GM18526 (cell line): ENCODE measurements around the gene NOTCH1.

Source experiments
- POLR2A ChIP-seq: IDR thresholded peaks from 3 replicates; pipeline ENCODE4 v1.6.1; 2011; ENCODE audit not compliant: insufficient read length; ENCODE audit errors: extremely low read depth

NOTCH1 gene

DNA sequence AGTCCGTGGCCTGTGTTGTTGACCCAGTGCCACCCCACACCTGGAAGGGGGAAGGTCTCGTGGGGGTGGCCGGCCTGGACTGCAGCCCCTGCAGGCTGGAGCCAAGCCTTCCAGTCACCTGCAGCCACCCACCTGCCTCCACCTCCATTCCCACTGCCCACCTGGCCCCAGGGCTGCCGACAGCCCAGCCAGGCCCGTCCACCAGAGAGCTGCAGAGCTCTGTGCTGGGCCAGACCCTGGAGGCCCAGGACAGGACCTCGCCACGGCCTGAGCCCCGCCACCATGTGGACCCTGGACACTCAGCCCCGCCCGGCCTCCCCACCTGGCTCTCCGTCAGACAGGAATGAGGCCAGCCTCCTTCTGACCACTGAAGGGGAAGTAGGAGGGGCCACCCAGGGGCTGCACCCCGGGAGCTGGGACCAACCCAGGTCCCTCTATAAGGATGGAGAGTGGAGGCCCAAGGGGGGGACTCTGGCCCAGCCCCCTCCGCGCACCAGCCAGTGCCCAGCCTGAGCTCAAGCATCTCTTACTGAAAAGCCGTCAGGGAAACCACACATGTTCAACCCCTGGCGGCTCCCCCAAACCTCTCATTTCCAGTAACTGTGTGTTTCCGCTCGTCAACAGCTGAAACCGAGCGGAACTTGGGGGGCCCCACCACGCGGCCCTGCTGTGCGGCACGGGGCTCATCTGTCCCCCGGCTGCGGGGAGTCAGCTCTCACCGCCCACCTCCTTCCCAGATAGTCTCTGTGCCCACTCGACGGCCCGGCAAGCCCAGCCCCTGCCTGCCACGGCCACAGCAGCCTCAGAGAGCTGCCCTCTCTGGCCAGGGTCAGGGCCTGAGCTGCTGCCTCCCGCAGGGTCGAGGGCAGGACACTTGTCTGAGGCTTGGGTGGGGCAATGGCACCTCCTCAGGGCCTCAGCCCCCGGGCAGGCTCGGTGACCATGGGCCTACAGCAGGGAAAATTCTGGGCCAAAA is 12.8 kb downstream of the NOTCH1 start:
- TF ChIP-seq POLR2A = no peak

DNA sequence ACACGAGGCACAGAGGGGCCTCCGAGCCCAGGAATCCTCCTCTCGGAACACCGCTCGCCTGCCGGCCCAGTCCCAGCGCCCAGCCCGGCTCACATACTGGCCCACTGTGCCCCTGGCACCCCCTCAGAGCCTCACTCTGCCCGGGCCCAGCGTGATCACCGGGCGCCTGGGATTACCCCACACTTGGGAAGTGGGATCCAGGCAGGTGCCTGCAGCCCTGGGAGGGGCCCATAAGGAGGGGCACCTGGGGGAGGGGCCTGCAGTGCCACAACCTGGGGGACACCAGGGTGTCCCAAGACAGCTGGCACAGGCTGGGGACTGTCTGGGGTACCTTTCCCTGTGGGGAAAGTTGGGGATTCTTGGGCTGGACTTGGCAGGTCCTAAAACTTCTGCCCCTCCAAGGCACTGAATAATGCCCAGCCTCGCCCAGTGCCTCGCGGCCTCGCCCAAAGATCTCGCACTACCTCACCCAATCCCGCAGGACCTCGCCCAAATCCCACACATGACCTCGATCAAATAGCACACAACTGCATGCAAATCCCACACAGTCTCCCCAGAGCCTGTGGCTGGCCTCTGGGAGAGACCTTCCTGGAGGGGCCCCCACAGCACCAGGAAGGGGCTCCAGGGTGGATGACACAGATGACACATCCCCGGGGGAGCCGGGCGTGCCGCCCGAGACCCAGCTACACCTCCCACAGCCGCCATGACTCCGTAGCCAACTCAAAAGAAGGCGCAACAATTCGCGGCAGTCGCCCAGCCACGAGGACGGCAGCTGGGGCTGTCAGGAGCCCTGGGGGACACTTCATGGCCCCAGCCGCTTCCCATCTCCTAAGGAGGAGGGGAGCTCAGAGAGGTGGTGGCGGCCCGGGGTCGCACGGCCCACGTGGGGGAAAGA is 13.7 kb downstream of the NOTCH1 start:
- no peak for TF ChIP-seq POLR2A

DNA sequence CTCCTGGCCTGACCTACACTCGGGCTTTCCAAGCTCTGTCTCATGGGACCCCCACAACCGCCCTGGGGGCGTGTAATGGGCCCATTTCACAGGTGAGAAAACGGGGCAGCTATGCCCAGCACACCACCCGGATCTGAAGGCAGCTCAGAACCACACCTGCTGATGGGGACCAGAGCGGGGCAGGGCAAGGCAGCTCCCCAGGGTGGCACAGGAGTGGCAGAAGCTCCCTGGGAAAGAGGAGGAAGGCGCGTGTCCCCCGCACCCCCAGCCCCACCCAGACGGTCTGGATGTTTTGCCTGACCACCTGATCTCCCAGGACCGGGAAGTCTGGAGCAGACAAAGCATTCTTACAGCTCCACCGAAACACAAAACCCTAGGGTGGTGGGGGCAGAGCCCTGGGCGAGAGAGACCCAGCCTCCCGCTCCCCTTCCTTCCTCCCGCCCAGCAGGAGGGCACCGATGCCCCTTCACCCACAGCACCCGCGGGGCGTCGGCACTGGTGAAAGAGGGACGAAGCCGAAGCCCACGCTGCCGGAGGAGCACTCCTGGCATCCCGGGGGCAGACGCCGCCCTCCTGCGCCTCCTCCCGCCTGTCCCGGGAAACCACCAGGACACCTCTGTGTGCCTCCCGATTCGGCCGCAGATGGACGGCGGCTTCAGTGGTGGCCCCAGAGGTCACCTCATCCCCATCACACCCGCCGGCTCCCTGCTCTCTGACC is 14.5 kb downstream of the NOTCH1 start:
- no peak for TF ChIP-seq POLR2A

DNA sequence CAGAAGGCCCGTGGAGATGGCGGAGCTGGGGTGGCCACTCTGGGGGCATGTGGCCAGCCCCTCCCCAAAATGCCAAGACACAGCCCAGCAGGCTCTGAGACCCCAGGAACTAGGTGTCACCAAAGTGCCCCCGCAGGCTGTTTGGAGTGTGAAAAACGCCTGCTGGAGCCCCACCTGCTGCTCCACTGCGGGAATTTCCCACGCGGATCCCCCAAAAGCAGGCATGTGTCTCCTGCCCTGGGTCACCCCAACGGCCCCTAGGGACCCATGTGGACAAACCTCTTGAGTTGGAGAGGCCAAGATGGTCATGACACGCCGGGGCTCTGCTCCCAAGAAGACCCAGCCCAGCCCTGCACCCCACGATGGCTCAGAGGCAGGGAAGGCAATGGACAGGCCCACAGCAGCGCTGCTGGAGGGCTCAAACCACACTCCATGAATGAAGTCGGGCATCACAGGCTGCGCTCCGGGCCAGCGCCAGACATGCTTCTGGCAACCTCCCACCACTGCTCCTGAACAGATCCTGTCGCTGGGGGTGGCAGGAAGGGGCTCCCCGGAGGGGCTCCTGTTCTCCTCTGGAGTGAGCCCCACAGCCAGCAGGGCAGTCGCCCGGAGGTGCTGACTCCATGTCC is 15.3 kb downstream of the NOTCH1 start:
- no peak for TF ChIP-seq POLR2A

DNA sequence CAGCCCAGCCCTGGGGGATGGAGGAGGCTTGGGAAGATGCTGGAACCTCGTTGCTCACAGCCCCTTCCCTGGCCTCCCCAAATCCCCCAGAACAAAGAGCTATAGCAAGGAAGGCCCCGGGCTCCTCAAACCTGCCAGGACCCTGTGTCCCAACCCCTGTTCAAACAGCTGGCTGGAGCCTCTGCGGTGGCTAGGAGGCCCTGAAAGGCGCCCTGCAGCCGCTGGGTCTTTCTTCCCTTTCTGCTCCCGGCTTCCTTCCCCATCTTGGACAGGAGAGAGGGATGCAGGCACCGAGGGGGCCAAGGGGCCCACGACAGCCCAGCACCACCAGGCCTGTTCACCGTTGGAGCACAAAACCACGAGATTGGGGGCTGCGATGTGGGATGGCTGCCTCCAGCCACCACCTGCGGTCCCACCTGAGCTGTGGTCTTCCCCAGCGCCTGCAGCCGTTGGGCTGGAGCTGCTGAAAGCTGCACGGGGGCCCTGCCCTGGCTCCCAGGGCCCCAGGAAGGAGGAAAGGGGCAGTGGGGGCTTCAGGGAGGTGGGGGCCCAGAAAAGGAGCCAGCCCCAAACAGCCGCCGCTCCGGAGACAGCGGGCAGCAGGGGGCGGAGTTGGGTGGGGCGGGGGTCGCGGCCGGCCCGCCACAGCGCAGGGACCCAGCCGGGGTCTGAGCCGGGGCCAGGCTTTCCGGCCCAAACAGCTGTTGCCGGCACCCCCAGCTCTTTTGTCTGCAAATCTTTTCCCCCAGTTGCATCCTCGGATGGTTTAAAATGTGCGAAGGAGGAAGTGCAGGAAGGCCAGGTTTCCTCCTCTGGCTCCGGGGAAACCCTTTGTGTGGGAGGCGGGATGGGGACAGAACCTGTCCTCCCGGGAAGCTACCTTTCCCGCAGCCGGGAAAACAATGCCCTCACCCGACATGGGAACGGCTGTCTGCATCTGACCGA is 16.1 kb downstream of the NOTCH1 start:
- no peak for TF ChIP-seq POLR2A

DNA sequence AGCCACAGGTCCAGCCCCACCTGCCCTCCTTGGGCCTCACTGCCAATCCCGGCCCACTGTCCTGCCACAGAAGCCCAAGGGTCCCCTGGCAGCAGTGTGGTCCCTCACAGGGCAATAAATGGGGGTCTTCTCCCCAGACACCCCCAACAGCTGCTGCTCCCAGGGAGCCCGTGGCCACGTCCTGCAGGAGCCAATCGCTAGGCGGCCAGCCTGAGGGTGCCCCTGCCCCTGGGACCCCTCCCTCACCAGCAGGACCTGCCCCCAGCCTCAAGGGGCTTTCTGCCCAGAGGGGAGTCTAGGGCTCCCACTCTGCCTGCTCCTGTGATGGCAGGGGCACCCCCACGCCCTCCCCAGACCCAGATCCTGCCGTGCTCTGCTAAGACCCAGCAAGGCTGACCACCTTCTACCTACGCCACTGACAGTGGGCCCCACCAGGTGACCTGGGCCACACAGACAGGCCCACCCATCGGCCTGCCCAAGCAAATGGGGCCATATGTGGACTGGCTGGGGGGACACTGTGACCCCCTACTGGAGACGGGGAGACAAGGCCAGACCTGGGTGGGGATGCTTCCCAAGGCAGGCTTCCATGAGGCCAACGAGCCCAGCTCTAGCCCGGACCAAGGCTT is 17.0 kb downstream of the NOTCH1 start:
- no peak for TF ChIP-seq POLR2A

DNA sequence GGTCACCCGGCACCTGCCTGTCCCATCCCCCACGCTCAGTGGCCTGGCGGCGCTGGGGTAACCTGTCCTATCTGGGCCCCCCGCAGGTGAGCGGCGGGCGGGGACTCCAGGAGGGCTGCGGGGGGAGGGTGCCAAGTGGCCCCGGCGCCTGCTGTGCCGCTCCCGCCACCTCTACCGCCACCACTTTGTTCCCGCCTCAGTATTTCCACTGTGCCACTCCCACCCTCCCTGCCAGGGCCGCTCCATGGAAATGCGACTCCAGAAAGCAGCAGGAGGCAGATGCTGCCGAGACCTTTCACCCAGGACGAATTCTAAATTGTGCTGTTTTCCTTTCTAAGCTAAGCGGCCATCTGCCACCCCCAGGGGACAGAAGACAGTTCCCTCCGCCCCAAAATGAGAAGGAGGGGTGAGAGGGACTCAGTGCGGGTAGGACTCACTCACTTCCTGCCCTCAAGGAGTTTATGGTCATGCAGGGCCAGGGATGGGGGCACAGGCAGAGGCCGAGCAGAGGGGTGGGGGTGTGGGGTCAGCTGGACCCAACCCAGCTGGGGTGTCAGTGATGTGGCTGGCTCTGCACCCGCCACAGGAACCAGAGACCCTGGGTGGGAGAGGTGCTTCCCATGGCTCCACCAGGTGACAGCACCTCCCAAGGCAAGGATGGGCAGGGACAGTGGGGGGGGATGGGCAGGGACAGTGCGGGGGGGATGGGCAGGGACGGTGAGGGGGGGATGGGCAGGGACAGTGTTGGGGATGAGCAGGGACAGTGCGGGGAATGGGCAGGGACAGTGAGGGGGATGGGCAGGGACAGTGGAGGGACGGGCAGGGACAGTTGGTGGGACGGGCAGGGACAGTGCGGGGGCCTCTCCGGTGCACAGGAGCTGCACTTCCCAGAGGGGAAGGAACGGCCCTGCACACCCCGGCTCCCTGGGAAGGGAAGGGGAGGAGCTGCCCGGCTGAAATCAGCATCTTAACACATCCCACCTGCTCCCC is 17.8 kb downstream of the NOTCH1 start:
- no peak for TF ChIP-seq POLR2A

DNA sequence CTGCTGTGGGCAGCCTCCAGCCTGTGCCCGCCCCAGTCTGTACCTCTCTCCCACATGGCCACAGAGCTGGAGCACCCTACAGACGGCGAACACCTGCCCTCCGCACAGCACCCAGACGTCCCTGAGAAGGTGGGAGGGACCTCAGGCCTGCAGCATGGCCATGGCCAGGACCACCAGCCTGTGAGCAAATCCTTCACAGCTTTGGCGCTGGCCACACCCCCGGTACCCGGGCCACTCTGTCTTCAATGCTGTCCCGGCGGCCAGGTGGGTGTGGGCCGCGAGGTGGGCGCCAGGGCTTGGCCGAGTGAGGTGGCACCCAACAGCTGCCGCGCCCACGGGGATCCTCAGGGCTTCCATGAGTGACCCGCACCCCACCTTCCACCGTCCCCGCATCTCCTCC is 18.7 kb downstream of the NOTCH1 start:
- no peak for TF ChIP-seq POLR2A

DNA sequence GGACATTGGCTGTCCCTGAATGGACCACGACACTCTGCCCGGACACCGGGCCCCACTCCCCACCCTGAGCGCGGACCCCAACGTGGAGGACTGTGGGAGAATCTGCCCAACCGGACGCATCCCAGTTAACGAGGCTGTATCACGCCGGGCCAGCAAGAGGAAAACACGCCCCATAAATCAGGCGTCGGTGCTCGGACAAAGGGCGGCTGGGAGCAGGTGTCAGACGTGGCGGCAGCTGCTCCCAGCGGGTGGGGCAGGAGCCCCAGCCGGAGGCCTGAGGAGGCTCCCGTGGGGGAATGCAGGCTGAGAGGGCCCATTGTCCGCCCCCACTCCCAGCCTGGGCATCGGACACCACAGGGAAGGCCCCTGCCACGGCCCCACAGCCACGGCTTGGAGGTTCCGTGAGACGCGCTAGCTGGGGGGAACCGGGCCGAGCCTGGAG is 19.2 kb downstream of the NOTCH1 start:
- no peak for TF ChIP-seq POLR2A

DNA sequence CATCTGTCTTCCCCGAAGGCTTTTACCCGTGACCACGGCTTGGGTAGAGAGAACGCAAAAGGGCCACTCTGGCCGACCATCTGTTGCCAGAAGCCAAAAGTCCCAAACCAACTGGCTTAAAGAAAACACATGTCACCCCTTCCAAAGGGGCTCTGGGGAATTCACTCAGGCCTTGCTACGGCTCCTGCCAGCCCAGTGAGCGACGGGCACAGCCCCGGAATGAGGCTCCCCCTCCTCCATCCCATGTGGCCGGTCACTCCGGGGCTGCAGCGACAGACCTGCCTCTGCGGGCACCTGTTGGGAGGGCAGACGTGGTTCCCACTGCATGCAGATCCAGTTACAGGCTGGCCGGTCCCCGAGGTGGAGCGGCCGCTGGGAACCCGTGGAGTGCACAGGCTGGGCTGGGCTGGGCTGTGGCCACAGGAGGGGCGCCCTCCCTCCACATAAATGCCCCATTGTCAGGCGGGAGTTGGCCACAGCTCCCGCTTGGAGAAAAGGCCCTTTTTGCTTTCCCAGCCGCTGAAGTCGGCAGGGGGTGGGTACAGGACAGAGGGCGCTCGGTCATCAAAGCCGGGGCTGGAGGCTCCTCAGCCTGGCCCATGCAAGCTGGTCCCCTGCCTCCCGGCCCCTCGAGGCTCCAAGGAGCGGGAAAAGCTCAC is 19.9 kb downstream of the NOTCH1 start:
- TF ChIP-seq POLR2A = no peak

DNA sequence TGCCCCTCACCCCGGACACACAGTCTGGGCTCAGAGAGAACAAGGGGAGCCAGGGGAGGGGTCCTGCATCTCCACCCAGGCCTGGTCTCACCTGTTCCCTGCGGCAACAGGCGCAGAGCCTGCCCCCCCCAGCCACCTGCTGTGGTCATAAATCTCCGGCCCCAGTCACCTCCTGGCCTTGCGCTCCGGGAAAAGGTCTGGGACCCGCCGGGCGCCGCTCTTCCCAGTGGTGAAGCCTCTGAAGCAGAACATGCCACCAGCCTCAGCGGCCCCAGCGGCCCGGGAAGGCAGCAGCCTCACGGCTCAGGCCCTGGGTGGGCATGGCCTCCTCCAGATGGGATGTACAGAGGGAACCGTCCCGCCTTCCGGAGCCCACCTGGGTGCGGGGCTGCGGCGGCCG is 20.6 kb downstream of the NOTCH1 start:
- no peak for TF ChIP-seq POLR2A

DNA sequence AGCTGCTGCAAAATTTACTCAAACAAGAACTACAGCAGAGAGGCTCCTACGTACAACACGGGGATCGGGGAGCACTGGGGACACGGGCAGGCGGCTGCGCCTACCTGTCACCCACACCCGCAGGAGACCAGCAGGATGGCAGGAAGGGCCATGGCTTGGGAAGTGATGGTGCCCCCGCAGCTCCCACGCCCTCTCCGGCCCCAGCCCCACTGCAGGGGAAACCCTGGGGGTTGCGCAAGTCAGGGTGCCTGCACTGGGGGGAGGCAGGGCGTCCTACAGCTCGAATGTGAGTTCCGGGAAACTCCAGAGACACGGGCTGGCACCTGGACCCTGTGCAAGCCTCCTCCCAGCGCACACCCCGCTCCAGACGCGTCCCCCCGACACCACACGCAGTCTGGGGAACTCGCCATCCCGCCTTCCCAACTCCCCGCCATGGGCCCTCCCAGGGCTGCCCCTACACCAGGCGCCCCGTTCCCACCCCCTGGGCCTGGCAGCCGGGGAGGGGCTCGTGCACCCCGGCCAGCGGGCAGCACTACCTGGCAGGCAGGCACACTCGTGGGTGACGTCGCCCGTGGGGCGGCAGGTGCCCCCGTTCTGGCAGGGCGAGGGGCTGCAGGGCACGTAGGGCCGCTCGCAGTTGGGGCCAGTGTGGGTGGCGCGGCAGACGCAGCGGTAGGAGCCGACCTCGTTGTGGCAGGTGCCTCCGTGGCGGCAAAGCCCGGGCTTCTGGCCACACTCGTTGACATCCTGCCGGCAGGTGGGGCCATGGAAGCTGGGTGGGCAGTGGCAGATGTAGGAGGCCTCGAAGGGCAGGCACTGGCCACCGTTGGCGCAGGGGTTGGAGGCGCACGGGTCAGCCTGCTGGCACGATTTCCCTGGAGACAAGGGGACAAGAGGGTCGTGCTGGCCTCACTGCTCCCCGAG is 23.3 kb downstream of the NOTCH1 start:
- no peak for TF ChIP-seq POLR2A
